Ramos (cell line): ENCODE measurements around the gene OR2AK2.
"Not testable (repeated sequence)": the region's sequence is repeated elsewhere in the genome, so short reads cannot be mapped to it uniquely, and the experiment has no call there.

Experiments
- in situ Hi-C: fragments of 300-500 bp; cut with MboI; formaldehyde crosslinking; loops from one replicate; pipeline ENCODE4 v1.14.3; 2022; ENCODE audit warnings: low sequenced_read_pairs; ENCODE audit not compliant: unreplicated experiment

OR2AK2 gene

DNA sequence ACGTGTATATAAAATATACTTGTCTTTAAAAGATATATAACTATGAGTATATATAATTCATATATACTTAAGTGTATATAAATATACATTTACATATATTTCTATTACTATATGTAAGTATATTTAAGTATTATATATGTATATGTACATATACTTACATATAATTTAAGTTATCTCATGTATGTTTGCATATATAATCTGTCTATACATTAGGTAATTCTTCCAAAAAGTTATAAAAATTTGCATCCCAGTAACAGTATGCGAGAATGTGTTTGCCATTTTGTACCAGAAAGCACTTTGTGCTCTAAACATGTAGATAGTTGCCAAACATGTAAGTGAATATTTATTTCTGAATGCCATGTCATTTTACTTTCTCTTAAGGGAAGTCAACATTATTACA, at the start of gene OR2AK2:
TSS of gene OR2AK2 (plus strand) at position 301 of the 400 bp plus-strand sequence. CDS start 144 bp downstream, outside the sequence.
- in situ Hi-C loops: no loop called here

DNA sequence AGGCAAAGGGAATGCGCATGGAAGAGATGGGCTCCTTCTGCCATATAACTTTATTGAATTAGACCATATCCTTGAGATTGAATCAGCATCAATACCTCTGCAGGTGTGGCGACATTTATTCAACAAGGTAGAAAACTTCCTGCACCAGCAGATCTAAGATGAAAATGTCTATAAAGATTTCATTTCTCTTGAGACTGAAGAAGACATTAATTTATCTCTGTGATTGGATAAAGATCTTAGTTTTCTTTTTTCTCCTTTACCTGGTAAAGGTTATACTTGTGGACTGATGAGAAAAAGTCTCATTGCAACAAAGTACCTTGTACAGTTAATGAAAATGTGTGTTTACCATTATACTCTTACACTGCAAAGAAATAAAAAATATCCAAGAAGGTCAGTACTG, 45.1 kb upstream of the OR2AK2 start, which contains the start of gene OR2T8:
TSS of gene OR2T8 (plus strand) at position 301 of the 400 bp plus-strand sequence. CDS start 766 bp downstream, outside the sequence.
- in situ Hi-C loops: no loop called here

- in situ Hi-C loops: no loop called here
These were observed 41.1 kb upstream of the OR2AK2 start for GRCh38 chr1:247923941-247924340.

- in situ Hi-C loops: no loop called here
These were observed 40.2 kb upstream of the OR2AK2 start, which contains the start of gene OR2AJ1 for GRCh38 chr1:247924868-247925267. TSS of gene OR2AJ1 (plus strand) at chr1:247924889. CDS start at chr1:247933769, 8,880 bp downstream.

GRCh38 chr1:247933989-247934388, 31.0 kb upstream of the OR2AK2 start:
- in situ Hi-C loops: no loop called here

DNA sequence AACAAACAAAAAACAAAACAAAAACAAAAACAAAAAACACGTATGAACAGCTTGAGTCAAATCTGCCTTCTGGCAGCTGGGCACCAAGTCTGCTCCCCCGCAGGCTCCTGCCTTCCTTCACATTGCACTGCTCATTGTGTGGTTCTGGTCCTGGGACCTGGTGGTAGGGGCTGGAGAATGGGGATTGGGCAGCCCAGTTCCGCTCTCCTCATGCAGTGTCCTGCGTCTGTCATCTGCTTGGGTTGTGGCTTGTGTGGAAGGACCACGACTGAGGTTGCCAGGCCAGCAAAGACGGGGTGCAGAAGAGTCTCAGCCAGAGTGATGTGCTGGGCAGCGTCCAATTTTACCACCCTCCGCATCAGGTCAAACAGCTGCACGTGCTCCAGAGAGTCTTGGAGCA, 29.3 kb upstream of the OR2AK2 start:
- in situ Hi-C loops: no loop called here

DNA sequence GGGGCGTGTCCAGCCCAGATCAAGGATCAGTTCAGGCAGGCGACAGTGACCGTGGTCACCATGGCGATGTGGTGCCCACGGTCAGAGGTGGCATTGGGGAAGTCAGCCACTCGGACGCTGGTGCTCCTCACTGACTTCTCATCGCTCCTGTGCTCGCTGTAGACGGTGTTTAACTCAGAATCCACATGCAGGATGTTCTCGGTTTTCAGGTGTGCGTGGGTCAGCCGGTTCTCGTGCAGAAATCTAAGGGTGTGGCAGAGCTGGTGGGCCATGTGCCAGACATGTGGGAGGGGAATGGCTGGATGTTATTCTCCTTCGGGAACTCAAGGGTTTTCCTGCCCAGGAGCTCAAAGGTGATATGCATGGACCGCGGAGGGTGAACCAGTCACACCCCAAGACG, 28.6 kb upstream of the OR2AK2 start:
- in situ Hi-C loops: no loop called here

DNA sequence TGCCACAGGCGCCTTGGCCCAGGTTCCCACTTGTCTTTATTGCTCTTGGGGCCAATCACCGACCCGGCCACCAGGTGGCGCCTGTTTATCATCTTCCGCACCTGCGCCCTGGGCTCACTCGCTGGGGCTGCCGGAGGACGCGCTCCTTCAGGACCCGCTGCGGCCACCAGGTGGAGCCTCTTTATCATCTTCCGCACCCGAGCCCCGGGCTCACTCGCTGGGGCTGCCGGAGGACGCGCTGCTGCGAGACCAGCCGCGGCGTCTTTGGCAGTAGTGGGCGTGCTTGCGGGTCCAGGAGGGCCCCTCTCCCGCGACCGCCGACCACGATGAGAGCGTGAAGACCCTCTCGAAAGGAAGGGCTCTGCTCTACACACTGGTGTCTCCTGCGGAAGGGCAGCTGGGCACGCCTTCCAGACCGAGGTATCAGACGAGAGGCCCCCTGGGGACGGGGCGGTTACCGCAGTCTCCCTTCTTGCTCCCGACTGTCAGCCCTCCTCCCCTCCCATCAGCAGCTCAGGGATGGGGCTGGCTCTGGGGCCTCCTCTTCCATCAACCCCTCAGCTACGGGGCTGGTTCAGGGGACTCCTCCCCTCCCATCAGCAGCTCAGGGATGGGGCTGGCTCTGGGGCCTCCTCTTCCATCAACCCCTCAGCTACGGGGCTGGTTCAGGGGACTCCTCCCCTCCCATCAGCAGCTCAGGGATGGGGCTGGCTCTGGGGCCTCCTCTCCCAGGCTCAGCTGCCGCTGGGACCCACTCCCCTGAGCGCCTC, 27.9 kb upstream of the OR2AK2 start:
- in situ Hi-C loops: not testable (repeated sequence)

GRCh38 chr1:247942624-247943023, 22.4 kb upstream of the OR2AK2 start:
- in situ Hi-C loops: no loop called here

DNA sequence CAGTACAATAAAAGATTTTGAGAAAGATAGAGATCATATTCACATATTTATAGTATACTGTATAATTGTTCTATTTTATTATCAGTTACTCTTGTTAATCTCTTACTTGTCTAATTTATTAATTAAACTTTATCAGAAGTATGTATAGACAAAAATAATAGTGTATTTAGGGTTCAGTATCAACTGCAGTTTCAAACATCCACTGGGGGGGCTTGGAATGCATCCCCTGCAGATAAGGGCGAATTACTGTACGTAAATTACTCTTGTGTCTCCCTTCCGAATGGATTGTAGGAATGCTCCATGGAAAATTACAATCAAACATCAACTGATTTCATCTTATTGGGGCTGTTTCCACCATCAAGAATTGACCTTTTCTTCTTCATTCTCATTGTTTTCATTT, 16.5 kb upstream of the OR2AK2 start, which contains the start of gene OR2L8:
TSS of gene OR2L8 (plus strand) at position 301 of the 400 bp plus-strand sequence. CDS start at position 301, 0 bp downstream.
- in situ Hi-C loops: no loop called here

DNA sequence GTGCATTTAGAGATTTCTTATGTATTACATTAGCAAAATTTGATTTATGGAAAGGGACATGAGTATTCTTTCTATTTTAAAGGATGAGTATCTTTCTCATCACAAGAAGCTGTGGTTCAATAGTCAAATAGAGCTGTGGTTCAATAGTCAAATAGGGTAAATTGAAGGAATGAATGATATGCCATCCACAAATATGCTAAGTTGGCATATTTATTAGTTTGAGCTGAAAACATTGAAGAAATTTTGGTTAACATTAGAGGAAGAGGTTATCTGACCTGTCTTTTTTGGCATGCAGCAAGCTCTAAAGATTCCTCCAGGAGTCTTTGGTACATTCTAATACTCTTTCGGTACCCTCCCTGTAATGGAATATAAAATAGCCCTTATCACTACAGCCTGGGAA, 11.6 kb upstream of the OR2AK2 start:
- in situ Hi-C loops: no loop called here

GRCh38 chr1:247961791-247962190, 3.2 kb upstream of the OR2AK2 start:
- in situ Hi-C loops: no loop called here

- in situ Hi-C loops: no loop called here
These were observed 2.0 kb upstream of the OR2AK2 start for GRCh38 chr1:247962911-247963588.

DNA sequence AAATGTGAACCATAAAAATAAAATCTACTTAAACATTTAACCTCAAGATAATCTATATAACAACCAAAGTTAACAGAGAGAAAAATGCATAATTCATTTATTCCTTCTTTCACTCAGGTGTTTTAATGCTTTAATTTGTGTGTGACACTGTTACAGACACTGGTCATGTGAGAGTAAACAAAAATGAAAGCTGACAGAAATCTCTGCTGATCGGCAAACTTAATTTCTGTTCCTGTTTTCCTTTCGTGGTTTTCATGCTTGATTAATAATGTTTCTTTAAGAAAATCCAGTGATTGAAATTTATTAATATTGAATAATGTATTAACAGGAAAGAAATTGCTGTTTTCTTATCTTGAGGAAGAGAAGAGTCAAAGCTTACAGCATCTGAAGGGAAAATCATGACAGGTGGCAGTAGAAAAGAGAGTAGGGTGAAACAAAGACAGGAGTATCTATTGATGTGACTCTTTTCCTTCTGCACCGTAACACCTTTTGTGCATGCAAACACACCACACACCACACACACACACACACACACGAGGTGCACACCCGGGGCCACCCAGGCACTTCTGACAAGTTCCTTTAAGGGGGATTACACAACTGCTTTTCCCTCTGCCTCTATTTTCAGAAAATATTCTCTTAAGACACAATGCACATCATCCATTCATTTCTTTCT, 1.6 kb downstream of the OR2AK2 start:
- in situ Hi-C loops: no loop called here

DNA sequence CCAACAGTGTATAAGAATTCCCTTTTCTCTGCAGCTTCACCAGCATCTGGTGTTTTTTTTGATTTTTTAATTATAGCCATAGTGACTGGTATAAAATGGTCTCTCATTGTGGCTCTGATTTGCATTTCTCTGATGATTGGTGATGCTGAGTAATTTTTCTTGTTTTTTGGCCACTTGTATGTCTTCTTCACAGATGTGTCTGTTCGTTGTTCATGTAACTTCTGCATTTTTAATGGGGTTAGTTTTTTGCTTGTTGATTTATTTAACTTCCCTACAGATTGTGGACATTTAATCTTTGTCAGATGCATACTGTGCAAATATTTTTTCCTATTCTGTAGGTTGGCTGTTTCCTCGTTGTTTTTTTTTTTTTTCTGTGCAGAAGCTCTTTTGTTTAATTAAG, 28.0 kb downstream of the OR2AK2 start:
- in situ Hi-C loops: no loop called here

DNA sequence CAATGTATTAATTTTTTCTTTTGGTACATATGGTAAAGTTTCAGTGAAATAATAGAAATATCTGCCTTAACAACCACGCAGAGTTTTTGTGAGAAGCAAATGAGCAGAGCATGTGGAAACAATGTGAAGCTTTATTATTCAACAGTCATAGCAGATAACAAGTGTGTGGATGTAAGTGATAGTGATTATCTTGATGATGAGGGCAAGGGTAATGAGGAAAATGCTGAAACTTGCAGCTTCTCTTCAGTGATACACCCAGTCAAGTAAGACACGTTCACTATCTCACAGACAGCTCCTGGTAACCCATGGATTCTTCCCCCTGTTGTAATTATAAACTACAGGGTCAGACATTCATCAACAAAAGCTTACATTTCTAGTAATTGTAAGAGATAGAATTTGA, 33.8 kb downstream of the OR2AK2 start:
- in situ Hi-C loops: no loop called here

GRCh38 chr1:248000169-248000568, 35.1 kb downstream of the OR2AK2 start:
- in situ Hi-C loops: no loop called here

- in situ Hi-C loops: no loop called here
These were observed 42.7 kb downstream of the OR2AK2 start for GRCh38 chr1:248007778-248008177.

- in situ Hi-C loops: no loop called here
These were observed 44.6 kb downstream of the OR2AK2 start for GRCh38 chr1:248009681-248010080.

DNA sequence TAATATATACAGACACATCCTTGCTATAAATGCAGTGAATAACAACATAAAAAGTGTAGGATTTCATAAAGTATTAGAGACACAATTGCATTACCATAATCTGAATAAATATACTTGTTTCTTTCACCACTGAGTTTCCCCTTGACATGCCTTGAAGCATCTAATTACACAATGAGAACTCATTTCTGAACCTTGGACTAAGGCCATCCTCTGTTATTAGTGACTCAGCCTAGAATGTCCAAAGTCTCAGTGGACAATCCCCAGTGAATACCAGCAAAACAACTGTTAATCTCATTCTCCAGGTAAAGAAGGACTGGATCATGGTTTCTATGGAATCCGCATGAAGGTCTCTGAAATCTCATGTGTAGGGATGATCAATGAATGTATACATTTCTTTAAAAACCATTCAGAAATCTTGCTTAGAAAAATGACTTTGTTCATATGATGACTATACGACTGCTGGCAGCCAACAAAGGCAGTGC, 48.2 kb downstream of the OR2AK2 start, which contains the start of gene OR2L5:
TSS of gene OR2L5 (plus strand) at position 432 of the 482 bp plus-strand sequence. CDS start 8,288 bp downstream, outside the sequence.
- in situ Hi-C loops: no loop called here
